Measurements from ENCODE around the gene CLEC2D. TPM values are rescaled to one million over a fixed set of nuclear protein-coding genes. Genes with fewer than 3 reads are reported as not detected.

The CLEC2D gene
- total and polyA plus RNA-seq, 4 donors: 0.16 to 3.7 (median 3.0) TPM

DNA sequence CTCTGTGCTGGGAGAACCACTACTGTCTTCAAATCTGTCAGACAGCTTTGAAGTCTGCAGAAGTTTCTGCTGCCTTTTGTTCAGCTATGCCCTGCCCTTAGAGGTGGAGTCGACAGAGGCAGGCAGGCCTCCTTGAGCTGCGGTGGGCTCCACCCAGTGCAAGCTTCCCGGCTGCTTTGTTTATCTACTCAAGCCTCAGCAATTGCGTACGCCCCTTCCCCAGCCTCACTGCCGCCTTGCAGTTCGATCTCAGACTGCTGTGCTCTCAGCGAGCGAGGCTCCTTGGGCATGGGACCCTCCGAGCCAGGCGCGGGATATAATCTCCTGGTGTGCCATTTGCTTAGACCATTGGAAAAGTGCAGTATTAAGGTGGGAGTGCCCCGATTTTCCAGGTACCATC is 36.7 kb upstream of the CLEC2D start:
- no peak overlapping the region for H3K9ac ChIP-seq (ENCODE audit: low read depth in 1 of 2, low read length in 2 of 2)
- no peak overlapping the region for H3K4me3 ChIP-seq (ENCODE audit: low read depth in 1 of 3, low read length in 3 of 3)
- no peaks in the 10 kb centered on the region for H3K36me3 ChIP-seq (ENCODE audit: control insufficient read depth in 4 of 4, insufficient read depth in 3 of 4, low read depth in 1 of 4, low read length in 3 of 4)
- no peak overlapping the region for H3K27ac ChIP-seq (ENCODE audit: low read depth in 1 of 2, low read length in 2 of 2)
- no peaks in the 10 kb centered on the region for H3K9me3 ChIP-seq (ENCODE audit: control insufficient read depth in 4 of 4, low read length in 3 of 4)
- DNase-seq (ENCODE audit: low spot score): no peak
- no peaks in the 10 kb centered on the region for H3K4me1 ChIP-seq (ENCODE audit: control insufficient read depth in 4 of 4, insufficient read depth in 4 of 4, low read length in 3 of 4)
- WGBS: 94% methylated on average over 13 of the region's 13 CpGs
- no peaks in the 10 kb centered on the region for H3K27me3 ChIP-seq (ENCODE audit: control insufficient read depth in 4 of 4, insufficient read depth in 4 of 4, low read length in 3 of 4)
- TF ChIP-seq RXRA (IDR thresholded peaks at IDR 0.05) (no peak), FOXA2 (IDR thresholded peaks at IDR 0.05) (no peak), SP1 (IDR thresholded peaks at IDR 0.05) (no peak), GABPA (IDR thresholded peaks at IDR 0.05 in 1 of 2, conservative IDR thresholded peaks at IDR 0.05 in 1 of 2) (no peak), RAD21 (IDR thresholded peaks at IDR 0.05) (no peak), YY1 (IDR thresholded peaks at IDR 0.05) (no peak), HNF4G (IDR thresholded peaks at IDR 0.05) (no peak)
- TF ChIP-seq, protein P1, sequence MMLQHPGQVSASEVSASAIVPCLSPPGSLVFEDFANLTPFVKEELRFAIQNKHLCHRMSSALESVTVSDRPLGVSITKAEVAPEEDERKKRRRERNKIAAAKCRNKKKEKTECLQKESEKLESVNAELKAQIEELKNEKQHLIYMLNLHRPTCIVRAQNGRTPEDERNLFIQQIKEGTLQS (IDR thresholded peaks at IDR 0.05): no peak
- TF ChIP-seq, protein P2, sequence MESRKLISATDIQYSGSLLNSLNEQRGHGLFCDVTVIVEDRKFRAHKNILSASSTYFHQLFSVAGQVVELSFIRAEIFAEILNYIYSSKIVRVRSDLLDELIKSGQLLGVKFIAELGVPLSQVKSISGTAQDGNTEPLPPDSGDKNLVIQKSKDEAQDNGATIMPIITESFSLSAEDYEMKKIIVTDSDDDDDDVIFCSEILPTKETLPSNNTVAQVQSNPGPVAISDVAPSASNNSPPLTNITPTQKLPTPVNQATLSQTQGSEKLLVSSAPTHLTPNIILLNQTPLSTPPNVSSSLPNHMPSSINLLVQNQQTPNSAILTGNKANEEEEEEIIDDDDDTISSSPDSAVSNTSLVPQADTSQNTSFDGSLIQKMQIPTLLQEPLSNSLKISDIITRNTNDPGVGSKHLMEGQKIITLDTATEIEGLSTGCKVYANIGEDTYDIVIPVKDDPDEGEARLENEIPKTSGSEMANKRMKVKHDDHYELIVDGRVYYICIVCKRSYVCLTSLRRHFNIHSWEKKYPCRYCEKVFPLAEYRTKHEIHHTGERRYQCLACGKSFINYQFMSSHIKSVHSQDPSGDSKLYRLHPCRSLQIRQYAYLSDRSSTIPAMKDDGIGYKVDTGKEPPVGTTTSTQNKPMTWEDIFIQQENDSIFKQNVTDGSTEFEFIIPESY (IDR thresholded peaks at IDR 0.05): no peak
- TF ChIP-seq, protein P3, sequence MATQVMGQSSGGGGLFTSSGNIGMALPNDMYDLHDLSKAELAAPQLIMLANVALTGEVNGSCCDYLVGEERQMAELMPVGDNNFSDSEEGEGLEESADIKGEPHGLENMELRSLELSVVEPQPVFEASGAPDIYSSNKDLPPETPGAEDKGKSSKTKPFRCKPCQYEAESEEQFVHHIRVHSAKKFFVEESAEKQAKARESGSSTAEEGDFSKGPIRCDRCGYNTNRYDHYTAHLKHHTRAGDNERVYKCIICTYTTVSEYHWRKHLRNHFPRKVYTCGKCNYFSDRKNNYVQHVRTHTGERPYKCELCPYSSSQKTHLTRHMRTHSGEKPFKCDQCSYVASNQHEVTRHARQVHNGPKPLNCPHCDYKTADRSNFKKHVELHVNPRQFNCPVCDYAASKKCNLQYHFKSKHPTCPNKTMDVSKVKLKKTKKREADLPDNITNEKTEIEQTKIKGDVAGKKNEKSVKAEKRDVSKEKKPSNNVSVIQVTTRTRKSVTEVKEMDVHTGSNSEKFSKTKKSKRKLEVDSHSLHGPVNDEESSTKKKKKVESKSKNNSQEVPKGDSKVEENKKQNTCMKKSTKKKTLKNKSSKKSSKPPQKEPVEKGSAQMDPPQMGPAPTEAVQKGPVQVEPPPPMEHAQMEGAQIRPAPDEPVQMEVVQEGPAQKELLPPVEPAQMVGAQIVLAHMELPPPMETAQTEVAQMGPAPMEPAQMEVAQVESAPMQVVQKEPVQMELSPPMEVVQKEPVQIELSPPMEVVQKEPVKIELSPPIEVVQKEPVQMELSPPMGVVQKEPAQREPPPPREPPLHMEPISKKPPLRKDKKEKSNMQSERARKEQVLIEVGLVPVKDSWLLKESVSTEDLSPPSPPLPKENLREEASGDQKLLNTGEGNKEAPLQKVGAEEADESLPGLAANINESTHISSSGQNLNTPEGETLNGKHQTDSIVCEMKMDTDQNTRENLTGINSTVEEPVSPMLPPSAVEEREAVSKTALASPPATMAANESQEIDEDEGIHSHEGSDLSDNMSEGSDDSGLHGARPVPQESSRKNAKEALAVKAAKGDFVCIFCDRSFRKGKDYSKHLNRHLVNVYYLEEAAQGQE (IDR thresholded peaks at IDR 0.05): no peak
- TF ChIP-seq, protein P4, sequence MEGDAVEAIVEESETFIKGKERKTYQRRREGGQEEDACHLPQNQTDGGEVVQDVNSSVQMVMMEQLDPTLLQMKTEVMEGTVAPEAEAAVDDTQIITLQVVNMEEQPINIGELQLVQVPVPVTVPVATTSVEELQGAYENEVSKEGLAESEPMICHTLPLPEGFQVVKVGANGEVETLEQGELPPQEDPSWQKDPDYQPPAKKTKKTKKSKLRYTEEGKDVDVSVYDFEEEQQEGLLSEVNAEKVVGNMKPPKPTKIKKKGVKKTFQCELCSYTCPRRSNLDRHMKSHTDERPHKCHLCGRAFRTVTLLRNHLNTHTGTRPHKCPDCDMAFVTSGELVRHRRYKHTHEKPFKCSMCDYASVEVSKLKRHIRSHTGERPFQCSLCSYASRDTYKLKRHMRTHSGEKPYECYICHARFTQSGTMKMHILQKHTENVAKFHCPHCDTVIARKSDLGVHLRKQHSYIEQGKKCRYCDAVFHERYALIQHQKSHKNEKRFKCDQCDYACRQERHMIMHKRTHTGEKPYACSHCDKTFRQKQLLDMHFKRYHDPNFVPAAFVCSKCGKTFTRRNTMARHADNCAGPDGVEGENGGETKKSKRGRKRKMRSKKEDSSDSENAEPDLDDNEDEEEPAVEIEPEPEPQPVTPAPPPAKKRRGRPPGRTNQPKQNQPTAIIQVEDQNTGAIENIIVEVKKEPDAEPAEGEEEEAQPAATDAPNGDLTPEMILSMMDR (IDR thresholded peaks at IDR 0.05; ENCODE audit: low read depth, low read length, missing input control): no peak

DNA sequence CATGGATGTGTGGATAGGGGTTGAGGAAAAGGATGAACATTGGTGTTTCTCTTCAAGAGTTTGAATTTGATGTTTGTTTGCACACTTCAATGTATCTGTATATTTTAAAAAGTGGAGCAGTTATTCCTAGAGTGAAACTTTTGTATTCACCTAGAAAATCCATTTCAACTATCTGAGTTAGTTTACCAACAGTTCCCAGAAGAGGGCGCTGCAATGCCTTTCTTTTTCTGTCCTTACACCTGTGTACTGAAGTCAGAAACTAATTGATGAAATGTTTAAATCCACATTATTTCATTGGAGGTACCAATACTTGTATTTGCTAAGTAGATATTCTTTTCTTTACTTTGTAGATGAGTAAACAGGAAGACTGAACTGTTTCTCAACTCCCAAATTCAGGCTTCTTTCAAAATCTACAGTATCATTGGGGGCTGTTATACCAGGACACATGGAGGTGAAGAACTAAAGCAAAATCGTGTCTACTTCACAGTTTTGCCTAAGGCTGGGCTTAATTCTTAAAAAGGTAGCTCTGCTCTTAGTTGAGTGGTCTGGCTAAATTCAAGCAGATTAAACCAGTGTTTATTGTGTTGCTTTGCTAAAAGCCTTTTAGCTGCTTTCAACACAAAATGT is 35.2 kb upstream of the CLEC2D start:
- peak; percentile 58 for DNase-seq (ENCODE audit: low spot score)
- Histone ChIP-seq H3K9me3 (ENCODE audit: control insufficient read depth in 4 of 4, low read length in 3 of 4) (no peaks in the 10 kb centered on the region), H3K4me1 (ENCODE audit: control insufficient read depth in 4 of 4, insufficient read depth in 4 of 4, low read length in 3 of 4) (no peaks in the 10 kb centered on the region), H3K36me3 (ENCODE audit: control insufficient read depth in 4 of 4, insufficient read depth in 3 of 4, low read depth in 1 of 4, low read length in 3 of 4) (no peaks in the 10 kb centered on the region), H3K27me3 (ENCODE audit: control insufficient read depth in 4 of 4, insufficient read depth in 4 of 4, low read length in 3 of 4) (no peaks in the 10 kb centered on the region), H3K27ac (ENCODE audit: low read depth in 1 of 2, low read length in 2 of 2) (no peak overlapping the region), H3K4me3 (ENCODE audit: low read depth in 1 of 3, low read length in 3 of 3) (no peak overlapping the region), H3K9ac (ENCODE audit: low read depth in 1 of 2, low read length in 2 of 2) (no peak overlapping the region)
- WGBS: 24% methylated on average over 2 of the region's 2 CpGs
- TF ChIP-seq EGR1 (IDR thresholded peaks at IDR 0.05; ENCODE audit: low read depth in 2 of 2): no peak
- TF ChIP-seq, protein P4 (IDR thresholded peaks at IDR 0.05; ENCODE audit: low read depth, low read length, missing input control): peak; percentile 47
- no peak for TF ChIP-seq FOXA1 (IDR thresholded peaks at IDR 0.05)
- TF ChIP-seq, protein P2 (IDR thresholded peaks at IDR 0.05): no peak
- TF ChIP-seq JUND (IDR thresholded peaks at IDR 0.05): no peak
- no peak for TF ChIP-seq RXRA (IDR thresholded peaks at IDR 0.05)
- no peak for TF ChIP-seq HNF4A (conservative IDR thresholded peaks at IDR 0.05)
- TF ChIP-seq RAD21 (IDR thresholded peaks at IDR 0.05): peak; percentile 72 to 79
- TF ChIP-seq FOXA2 (IDR thresholded peaks at IDR 0.05): no peak
- no peak for TF ChIP-seq YY1 (IDR thresholded peaks at IDR 0.05)

All from liver (tissue), 9 donors.